Astrocyte (in vitro differentiated cells and primary cell): ENCODE data around the gene ALMS1. TPM values are rescaled to one million over a fixed set of nuclear protein-coding genes. Genes with fewer than 3 reads are reported as not detected.
"Not testable (repeated sequence)": the region's sequence is repeated elsewhere in the genome, so short reads cannot be mapped to it uniquely, and the experiment has no call there.

Experiments
- DNase-seq: peaks from one replicate; pipeline ENCODE4 v3.0.0-alpha.2; 2010; ENCODE audit warnings: low read depth
- FAIRE-seq: peaks from 2 replicates; lab custom pipeline; 2011; peaks lifted over from hg19 to GRCh38; lab: Jason Lieb, UNC
- H2AFZ ChIP-seq: 2 replicates; pipeline ENCODE4 v1.6.0; 2012; ENCODE audit warnings: low read depth, low read length, inconsistent platforms
- H3K27ac ChIP-seq: 2 replicates; pipeline ENCODE4 v1.5.1; 2011; ENCODE audit warnings: low read depth, low read length, inconsistent platforms
- H3K27me3 ChIP-seq: 2 replicates; pipeline ENCODE4 v1.6.0; 2011; ENCODE audit warnings: low read length, inconsistent platforms; ENCODE audit not compliant: insufficient read depth
- H3K36me3 ChIP-seq: 2 replicates; pipeline ENCODE4 v1.5.1; 2011; ENCODE audit warnings: low read length, inconsistent platforms; ENCODE audit not compliant: insufficient read depth
- H3K4me1 ChIP-seq: 2 replicates; pipeline ENCODE4 v1.5.1; 2011; ENCODE audit warnings: low read length, inconsistent platforms; ENCODE audit not compliant: insufficient read depth
- H3K4me2 ChIP-seq: 2 replicates; pipeline ENCODE4 v1.6.0; 2012; ENCODE audit warnings: low read length, inconsistent platforms
- H3K4me3 ChIP-seq: 2 replicates; pipeline ENCODE4 v1.5.1; 2011; ENCODE audit warnings: low read depth, mild to moderate bottlenecking, low read length, inconsistent platforms; ENCODE audit not compliant: insufficient read depth
- H3K79me2 ChIP-seq: 2 replicates; pipeline ENCODE4 v1.6.0; 2012; ENCODE audit warnings: mild to moderate bottlenecking, low read length, inconsistent platforms; ENCODE audit not compliant: insufficient read depth
- H3K9ac ChIP-seq: 2 replicates; pipeline ENCODE4 v1.6.0; 2012; ENCODE audit warnings: mild to moderate bottlenecking, low read length, inconsistent platforms
- H3K9me3 ChIP-seq: 2 replicates; pipeline ENCODE4 v1.5.1; 2012; ENCODE audit warnings: low read depth, mild to moderate bottlenecking, low read length, inconsistent platforms; ENCODE audit not compliant: insufficient read depth
- H4K20me1 ChIP-seq: 2 replicates; pipeline ENCODE4 v1.6.0; 2012; ENCODE audit warnings: low read length, inconsistent platforms; ENCODE audit not compliant: insufficient read depth
- H3K27ac Mint-ChIP-seq: one replicate; pipeline ENCODE4 v1.8.0; 2021; ENCODE audit warnings: mild to moderate bottlenecking, mixed read lengths; ENCODE audit not compliant: unreplicated experiment
- H3K27me3 Mint-ChIP-seq: one replicate; pipeline ENCODE4 v1.8.0; 2021; ENCODE audit warnings: low read depth, mixed read lengths; ENCODE audit not compliant: unreplicated experiment
- H3K36me3 Mint-ChIP-seq: one replicate; pipeline ENCODE4 v1.8.0; 2021; ENCODE audit warnings: low read depth, mixed read lengths; ENCODE audit not compliant: unreplicated experiment
- H3K4me1 Mint-ChIP-seq: one replicate; pipeline ENCODE4 v1.8.0; 2021; ENCODE audit warnings: low read depth, mixed read lengths; ENCODE audit not compliant: unreplicated experiment
- H3K4me3 Mint-ChIP-seq: one replicate; pipeline ENCODE4 v1.8.0; 2021; ENCODE audit warnings: mild to moderate bottlenecking, moderate library complexity, mixed read lengths; ENCODE audit not compliant: unreplicated experiment
- H3K9me3 Mint-ChIP-seq: one replicate; pipeline ENCODE4 v1.8.0; 2021; ENCODE audit warnings: mild to moderate bottlenecking, mixed read lengths; ENCODE audit not compliant: unreplicated experiment
- EZH2 ChIP-seq: IDR thresholded peaks from 2 replicates; pipeline ENCODE4 v1.6.1; 2012; ENCODE audit warnings: mild to moderate bottlenecking, low read length, inconsistent platforms; ENCODE audit not compliant: insufficient read depth
- total RNA-seq: library from RNA; stranded (reverse); gene quantifications from 2 replicates; pipeline ENCODE4 v1.2.1, GENCODE V29; 2021
- TF ChIP-seq, protein P1 (sequence below): IDR thresholded peaks from 2 replicates; pipeline ENCODE4 v1.5.1; 2011; ENCODE audit warnings: low read depth, mild to moderate bottlenecking, inconsistent platforms, low read length, moderate library complexity; ENCODE audit not compliant: insufficient read depth

The ALMS1 gene
- total RNA-seq, 1 donor from 2014 or later: 14.6 TPM

DNA sequence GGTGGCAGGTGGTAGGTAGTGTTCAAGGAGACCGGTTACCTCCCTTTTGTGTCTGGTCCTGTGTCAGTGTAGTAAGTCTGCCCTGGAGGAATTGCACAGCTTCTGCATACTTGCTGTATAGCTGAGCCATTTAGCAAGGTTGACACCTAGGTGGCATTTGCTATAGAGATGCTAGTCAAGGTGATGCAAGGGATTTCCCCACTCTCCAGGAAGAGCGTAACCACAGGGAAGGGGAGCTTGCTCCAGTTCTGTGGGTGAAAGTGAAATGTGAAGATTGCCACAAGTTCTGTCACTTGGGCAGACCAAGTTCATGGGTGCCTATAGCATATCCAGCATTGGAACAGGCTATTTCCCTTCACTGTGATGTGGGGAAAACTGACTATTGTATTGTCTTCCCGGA lies 228.5 kb downstream of the ALMS1 start:
- H3K4me3 ChIP-seq: no peak overlapping the region

DNA sequence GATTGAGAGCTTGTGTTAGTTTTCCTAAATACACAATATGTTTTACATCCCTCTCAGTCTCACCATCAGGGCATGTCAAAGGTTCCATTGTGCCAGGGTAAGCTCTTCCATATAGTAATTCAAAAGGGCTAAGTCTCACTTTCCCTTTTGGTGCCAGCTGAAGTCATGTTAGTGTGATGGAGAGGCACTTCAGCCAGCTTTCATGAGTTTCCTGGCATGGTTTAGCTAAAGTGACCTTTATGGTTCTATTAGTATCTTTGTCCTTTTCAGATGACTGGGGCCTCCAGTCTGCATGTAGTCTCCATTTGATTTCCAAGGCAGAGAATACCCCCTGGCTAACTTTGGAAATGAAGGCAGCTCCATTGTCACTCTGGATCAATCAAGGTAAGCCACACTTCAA lies 229.4 kb downstream of the ALMS1 start:
- no peaks in the 10 kb centered on the region for H3K4me1 ChIP-seq
- H3K27ac ChIP-seq: no peak overlapping the region
- Mint-ChIP-seq H3K27me3 (peaks cover 3% of the 10 kb centered on the region), H3K9me3 (peaks cover 2% of the 10 kb centered on the region), H3K4me3 (no peak overlapping the region), H3K36me3 (peaks cover 10% of the 10 kb centered on the region), H3K27ac (no peak overlapping the region), H3K4me1 (peaks cover 4% of the 10 kb centered on the region)
- FAIRE-seq (no peak), DNase-seq (no peak)
- no peak overlapping the region for H2AFZ ChIP-seq
- no peaks in the 10 kb centered on the region for H3K9me3 ChIP-seq
- H3K27me3 ChIP-seq: no peaks in the 10 kb centered on the region
- H3K79me2 ChIP-seq: no peaks in the 10 kb centered on the region
- H4K20me1 ChIP-seq: no peaks in the 10 kb centered on the region
- H3K9ac ChIP-seq: no peak overlapping the region
- H3K4me3 ChIP-seq: no peak overlapping the region
- no peak overlapping the region for H3K4me2 ChIP-seq
- TF ChIP-seq EZH2: no peak
- TF ChIP-seq, protein P1, sequence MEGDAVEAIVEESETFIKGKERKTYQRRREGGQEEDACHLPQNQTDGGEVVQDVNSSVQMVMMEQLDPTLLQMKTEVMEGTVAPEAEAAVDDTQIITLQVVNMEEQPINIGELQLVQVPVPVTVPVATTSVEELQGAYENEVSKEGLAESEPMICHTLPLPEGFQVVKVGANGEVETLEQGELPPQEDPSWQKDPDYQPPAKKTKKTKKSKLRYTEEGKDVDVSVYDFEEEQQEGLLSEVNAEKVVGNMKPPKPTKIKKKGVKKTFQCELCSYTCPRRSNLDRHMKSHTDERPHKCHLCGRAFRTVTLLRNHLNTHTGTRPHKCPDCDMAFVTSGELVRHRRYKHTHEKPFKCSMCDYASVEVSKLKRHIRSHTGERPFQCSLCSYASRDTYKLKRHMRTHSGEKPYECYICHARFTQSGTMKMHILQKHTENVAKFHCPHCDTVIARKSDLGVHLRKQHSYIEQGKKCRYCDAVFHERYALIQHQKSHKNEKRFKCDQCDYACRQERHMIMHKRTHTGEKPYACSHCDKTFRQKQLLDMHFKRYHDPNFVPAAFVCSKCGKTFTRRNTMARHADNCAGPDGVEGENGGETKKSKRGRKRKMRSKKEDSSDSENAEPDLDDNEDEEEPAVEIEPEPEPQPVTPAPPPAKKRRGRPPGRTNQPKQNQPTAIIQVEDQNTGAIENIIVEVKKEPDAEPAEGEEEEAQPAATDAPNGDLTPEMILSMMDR: no peak
- no peaks in the 10 kb centered on the region for H3K36me3 ChIP-seq

More for the DNA sequence above, 228.5 kb downstream of the ALMS1 start:
- H3K36me3 ChIP-seq: no peaks in the 10 kb centered on the region
- H3K9ac ChIP-seq: no peak overlapping the region
- Mint-ChIP-seq H3K4me3 (no peak overlapping the region), H3K27ac (no peak overlapping the region), H3K27me3 (peaks cover 3% of the 10 kb centered on the region), H3K4me1 (peaks cover 4% of the 10 kb centered on the region), H3K36me3 (peaks cover 8% of the 10 kb centered on the region), H3K9me3 (peaks cover 2% of the 10 kb centered on the region)
- no peak overlapping the region for H3K27ac ChIP-seq
- no peaks in the 10 kb centered on the region for H3K27me3 ChIP-seq
- FAIRE-seq: no peak
- H3K4me1 ChIP-seq: no peaks in the 10 kb centered on the region
- no peak overlapping the region for H3K4me2 ChIP-seq
- H2AFZ ChIP-seq: no peak overlapping the region
- H4K20me1 ChIP-seq: no peaks in the 10 kb centered on the region
- TF ChIP-seq EZH2: no peak
- TF ChIP-seq, protein P1: no peak
- no peaks in the 10 kb centered on the region for H3K79me2 ChIP-seq
- no peak for DNase-seq
- no peaks in the 10 kb centered on the region for H3K9me3 ChIP-seq

DNA sequence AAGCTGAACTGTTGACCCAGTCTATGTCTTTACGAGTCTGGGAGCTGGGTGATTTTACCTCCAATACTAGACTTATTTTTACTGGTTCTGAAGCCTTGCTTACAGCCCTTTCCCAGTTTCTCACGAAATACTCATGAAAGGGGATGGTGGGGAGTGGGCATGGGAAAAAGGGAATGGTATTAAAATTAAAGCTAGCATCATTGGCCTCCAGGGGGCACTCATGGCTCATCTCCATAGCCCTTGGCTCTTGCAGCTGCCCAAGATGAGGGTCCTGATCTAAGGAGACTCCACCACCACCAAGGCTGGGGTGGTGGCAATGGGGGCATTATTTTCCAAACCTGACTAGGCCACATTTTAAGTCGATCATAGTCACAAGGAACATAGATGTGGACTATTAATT lies 234.3 kb downstream of the ALMS1 start:
- H3K27ac ChIP-seq, H3K4me2 ChIP-seq, H2AFZ ChIP-seq, H3K4me3 ChIP-seq, H3K4me3 Mint-ChIP-seq, H3K27me3 ChIP-seq, H4K20me1 ChIP-seq, H3K9me3 Mint-ChIP-seq, DNase-seq, H3K36me3 ChIP-seq, H3K4me1 Mint-ChIP-seq, FAIRE-seq, H3K27me3 Mint-ChIP-seq, H3K9ac ChIP-seq, H3K4me1 ChIP-seq, H3K36me3 Mint-ChIP-seq, H3K27ac Mint-ChIP-seq, H3K9me3 ChIP-seq, H3K79me2 ChIP-seq: not testable (repeated sequence)

DNA sequence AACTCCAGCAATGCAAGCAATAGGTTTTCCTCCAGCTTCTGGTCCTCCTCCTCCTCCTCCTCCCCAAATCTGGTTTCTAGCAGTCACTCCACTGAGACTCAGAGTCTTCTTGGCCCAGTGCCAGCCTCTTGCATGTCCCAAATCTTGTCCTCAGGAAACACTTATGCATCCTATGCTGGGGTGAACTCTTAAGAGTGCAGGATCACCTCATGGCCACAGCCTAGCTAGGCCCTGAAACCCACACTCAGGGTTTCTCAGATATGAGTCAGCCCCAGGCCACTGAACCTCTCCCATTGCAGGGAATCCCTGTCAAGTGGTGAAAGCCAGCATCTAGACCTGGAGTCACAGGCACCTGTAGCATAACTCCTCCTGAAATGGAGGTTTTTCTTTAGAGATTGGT lies 238.4 kb downstream of the ALMS1 start:
- H3K9ac ChIP-seq, H3K4me1 Mint-ChIP-seq, H4K20me1 ChIP-seq, H3K27me3 Mint-ChIP-seq, H3K36me3 ChIP-seq, H2AFZ ChIP-seq, H3K27ac ChIP-seq, H3K27ac Mint-ChIP-seq, H3K9me3 ChIP-seq, H3K4me2 ChIP-seq, DNase-seq, H3K4me3 Mint-ChIP-seq, FAIRE-seq, H3K4me3 ChIP-seq, H3K36me3 Mint-ChIP-seq, H3K79me2 ChIP-seq, H3K4me1 ChIP-seq, H3K9me3 Mint-ChIP-seq, H3K27me3 ChIP-seq: not testable (repeated sequence)

DNA sequence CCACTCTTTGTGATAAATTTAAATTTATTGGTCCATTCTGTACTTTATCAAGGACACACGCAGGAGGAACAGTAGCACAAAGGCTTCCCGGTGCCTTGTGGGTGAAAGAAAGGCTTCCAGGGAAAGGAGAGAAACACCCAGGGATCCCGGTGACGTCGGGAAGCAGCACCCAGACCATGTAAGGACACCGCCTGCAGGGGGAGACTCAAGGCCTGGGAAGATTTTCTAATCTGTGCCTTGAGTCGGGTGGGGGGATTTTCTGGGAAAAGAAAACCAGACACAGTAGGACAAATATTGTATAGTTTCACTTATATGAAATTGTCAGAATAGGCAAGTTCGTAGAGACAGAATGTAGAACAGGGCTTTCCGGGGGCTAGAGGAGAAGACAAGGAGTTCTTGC lies 239.0 kb downstream of the ALMS1 start:
- not testable (repeated sequence) for H3K4me2 ChIP-seq, FAIRE-seq, H3K4me3 Mint-ChIP-seq, H3K27ac Mint-ChIP-seq, H2AFZ ChIP-seq, H3K9ac ChIP-seq, H4K20me1 ChIP-seq, H3K27ac ChIP-seq, DNase-seq, H3K36me3 Mint-ChIP-seq, H3K9me3 ChIP-seq, H3K4me1 Mint-ChIP-seq, H3K36me3 ChIP-seq, H3K27me3 ChIP-seq, H3K9me3 Mint-ChIP-seq, H3K79me2 ChIP-seq, H3K4me1 ChIP-seq, H3K4me3 ChIP-seq, H3K27me3 Mint-ChIP-seq
